Stimulated activated CD4-positive, alpha-beta T cell treated with anti-CD3 and anti-CD28 coated beads, Interleukin-12 subunit alpha, Interleukin-12 subunit beta, amount 100 ng/mL, for 24 hours (primary cell): ENCODE data around the gene NUP214.
A peak's percentile ranks its signal among the peaks of the same experiment; 100 is the strongest.
"Not testable (repeated sequence)": the region's sequence is repeated elsewhere in the genome, so short reads cannot be mapped to it uniquely, and the experiment has no call there.

ENCODE experiments used
- DNase-seq, 2 experiments: peaks; one replicate each; pipeline ENCODE4 v3.0.0-alpha.2; 2020; ENCODE audit warnings: low read depth in 2 of 2

The NUP214 gene

GRCh38 chr9:131096269-131097125 is 28.9 kb upstream of the NUP214 start, which contains the start of gene AIF1L:
AIF1L (plus strand) TSS chr9:131096531; CDS start chr9:131096630, 99 bp downstream.
- DNase-seq: peak in 1 of 2 experiments; percentile 31

- no peak for DNase-seq
These were observed 28.0 kb upstream of the NUP214 start for GRCh38 chr9:131097126-131097947.

GRCh38 chr9:131097948-131098278 is 27.5 kb upstream of the NUP214 start:
- no peak for DNase-seq

- no peak for DNase-seq
These were observed 26.8 kb upstream of the NUP214 start for GRCh38 chr9:131098391-131099101.

- no peak for DNase-seq
These were observed 26.2 kb upstream of the NUP214 start for GRCh38 chr9:131099102-131099606.

GRCh38 chr9:131099845-131100244 is 25.5 kb upstream of the NUP214 start:
- not testable (repeated sequence) for DNase-seq

- DNase-seq: no peak
These were observed 24.9 kb upstream of the NUP214 start for GRCh38 chr9:131100445-131100844.

- DNase-seq: no peak
These were observed 24.0 kb upstream of the NUP214 start for GRCh38 chr9:131101207-131101964.

- no peak for DNase-seq
These were observed 22.4 kb upstream of the NUP214 start for GRCh38 chr9:131103024-131103423.

- DNase-seq: no peak
These were observed 21.9 kb upstream of the NUP214 start for GRCh38 chr9:131103535-131103934.

- DNase-seq: no peak
These were observed 21.2 kb upstream of the NUP214 start for GRCh38 chr9:131104016-131104740.

GRCh38 chr9:131105952-131106351 is 19.4 kb upstream of the NUP214 start:
- no peak for DNase-seq

GRCh38 chr9:131107760-131108159 is 17.6 kb upstream of the NUP214 start:
- no peak for DNase-seq

GRCh38 chr9:131111186-131111853 is 14.1 kb upstream of the NUP214 start:
- no peak for DNase-seq

GRCh38 chr9:131111854-131112311 is 13.5 kb upstream of the NUP214 start:
- DNase-seq: no peak

- no peak for DNase-seq
These were observed 12.8 kb upstream of the NUP214 start for GRCh38 chr9:131112374-131113154.

GRCh38 chr9:131113655-131114054 is 11.7 kb upstream of the NUP214 start:
- DNase-seq: no peak

- no peak for DNase-seq
These were observed 11.3 kb upstream of the NUP214 start for GRCh38 chr9:131114084-131114535.

GRCh38 chr9:131115360-131115742 is 10.0 kb upstream of the NUP214 start:
- DNase-seq: not testable (repeated sequence)
